Activated gamma-delta T cell (primary cell): ENCODE measurements around the gene BRAT1.
"Not testable (repeated sequence)": the region's sequence is repeated elsewhere in the genome, so short reads cannot be mapped to it uniquely, and the experiment has no call there.

ENCODE experiments used
- DNase-seq: peaks from one replicate; lab custom pipeline; 2025; lab: John Stamatoyannopoulos, UW
- total RNA-seq, 2 donors: gene quantifications; one replicate each; lab custom pipeline; 2026; lab: John Stamatoyannopoulos, UW

BRAT1 gene
- total RNA-seq: 93.9 to 125 reads per million in 2 donors

DNA sequence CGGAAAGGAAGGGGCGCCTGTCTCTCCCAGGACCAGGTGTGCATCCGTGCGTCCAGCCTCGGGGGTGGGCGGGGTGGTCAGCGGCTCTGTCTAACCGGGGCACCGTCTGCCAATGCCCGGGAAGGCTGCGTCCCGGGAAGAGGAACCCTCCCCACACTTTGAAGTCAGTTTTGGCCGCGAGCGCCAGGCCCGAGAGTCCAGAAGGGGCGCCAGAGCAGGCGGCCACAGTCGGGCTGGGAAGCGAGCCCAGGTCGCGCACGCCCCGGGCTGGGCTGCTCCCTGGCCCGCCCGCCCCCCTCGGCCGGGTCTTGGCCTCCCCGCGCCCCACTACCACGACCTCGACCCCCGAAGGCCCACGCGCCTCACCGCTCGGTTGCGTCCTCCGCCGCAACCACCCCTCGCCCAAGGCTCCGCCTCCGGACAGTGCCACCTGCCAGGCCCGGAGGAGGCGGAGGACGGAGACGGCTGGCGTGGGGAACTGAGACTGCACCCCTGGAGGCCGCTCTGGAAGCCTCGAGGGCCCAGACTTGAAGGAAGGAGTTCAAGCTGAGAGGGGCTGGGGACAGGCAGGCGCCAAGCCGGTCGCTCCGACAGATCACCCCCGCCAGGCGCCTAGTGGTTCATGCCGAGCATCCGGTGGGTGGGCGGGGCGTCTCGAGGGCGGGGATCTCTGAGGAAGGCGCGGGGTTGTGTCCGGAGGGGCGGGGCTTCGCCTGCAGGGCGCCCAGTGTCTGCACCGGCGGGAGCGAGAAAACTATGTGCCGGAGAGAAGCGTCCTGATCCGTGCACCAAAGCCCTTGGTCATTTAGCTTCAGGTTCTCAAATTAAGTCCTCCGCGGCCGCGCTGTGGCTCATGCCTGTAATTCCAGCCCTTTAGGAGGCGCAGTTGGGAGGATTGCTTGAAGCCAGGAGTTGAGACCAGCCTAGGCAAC is at the start of gene BRAT1:
BRAT1 (minus strand) TSS at position 404 of the 932 bp plus-strand sequence. CDS start 1,093 bp downstream, outside the sequence.
- DNase-seq: peak; percentile 89

DNA sequence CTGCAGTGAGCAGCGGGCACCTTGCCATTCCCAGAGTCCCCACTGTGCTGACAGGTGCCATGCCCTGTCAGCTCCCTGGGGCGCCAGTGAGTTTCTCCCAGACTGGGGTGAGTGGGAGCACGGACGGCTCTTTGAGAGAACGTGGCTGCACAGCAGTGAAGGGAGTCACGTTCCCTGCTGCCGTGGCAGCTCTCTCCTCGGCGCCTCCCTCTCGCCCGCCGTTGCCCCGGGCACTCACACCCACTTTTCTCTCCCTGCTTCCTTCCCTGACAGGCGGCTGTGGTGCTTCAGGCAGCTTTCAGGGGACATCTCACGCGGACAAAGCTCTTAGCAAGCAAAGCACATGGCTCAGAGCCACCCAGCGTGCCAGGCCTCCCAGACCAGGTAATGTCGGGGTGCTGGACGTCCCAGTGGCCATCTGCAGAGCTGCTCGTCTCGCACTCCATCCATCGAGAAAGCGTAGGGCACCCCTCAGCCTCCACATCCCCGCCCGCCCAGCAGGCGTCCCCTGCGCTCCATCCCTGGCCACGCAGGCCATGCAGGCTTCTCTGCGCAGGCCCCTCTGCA is 49.4 kb upstream of the BRAT1 start:
- no peak for DNase-seq

DNA sequence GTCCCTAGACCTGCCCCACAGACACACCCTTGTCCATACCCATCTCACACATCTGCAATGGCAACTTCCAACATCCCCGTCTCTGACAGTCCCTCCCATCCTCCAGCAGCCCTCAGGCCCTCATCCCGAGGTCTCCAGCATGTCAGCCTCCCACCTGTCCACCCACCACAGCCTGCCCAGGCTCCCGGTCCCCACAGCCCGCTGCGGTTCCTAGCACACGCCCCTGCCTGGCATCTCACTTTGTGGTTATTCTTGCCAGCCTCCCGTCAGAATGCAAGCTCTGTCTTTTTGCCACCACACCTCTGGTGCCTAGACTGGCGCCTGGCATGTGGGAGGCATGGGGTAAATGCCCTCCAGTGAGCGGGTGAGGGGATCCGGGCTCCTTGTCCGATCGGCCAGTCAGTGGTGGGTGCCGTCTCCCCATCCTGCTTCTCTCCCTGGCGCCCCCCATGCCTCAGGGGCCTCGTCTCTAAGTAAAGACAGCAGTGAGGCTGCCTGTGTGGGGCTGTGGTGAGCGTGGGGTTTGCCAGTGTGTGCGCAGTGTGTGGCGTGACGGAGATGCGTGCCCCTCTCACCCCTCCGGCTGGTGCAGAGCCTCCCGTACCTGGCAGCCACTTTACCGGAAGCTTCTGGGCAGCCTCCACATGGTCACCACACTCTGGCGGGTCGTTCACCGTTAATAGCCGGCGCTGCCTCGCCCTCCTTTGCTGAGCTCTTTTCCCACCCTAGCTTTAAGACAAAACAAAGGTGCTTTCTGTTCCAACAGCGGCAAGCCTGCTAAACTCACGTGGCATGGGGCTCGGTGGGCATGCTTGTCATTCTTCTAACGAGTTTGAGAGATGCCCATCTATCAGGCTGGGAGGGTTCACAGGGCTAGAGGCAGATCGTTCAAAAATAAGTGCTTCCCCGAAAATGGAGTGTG is 48.0 kb upstream of the BRAT1 start:
- no peak for DNase-seq

DNA sequence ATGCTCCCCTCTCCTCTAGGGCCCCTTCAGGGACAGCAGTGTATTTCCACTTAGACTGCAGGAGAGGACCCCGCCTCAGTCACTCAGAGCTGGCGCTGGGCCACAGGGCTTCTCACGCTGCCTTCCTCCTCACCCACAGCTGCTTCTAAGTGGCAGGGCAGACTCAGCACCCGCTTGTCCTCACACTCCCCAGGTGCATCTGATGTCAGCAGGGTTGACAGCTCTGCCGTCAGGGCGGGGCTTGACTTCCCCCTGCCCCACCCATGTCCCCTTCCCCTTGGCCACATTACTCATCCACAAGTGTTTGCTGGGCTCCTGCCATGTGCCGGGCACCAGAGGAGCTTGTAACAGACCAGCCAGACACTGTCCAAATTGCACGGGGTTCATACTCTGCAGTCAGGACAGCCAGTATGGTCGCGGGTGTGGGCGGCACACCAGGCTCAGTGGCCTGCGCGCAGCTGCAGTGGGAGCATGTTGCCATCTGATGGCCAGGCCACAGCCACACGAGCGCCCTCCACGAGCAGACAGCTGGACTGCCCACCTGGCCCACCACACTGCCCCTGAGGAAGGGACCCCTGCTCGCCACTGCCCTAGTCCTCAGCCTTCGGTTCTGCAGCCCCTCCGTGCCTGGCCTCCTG is 47.2 kb upstream of the BRAT1 start:
- DNase-seq: no peak

DNA sequence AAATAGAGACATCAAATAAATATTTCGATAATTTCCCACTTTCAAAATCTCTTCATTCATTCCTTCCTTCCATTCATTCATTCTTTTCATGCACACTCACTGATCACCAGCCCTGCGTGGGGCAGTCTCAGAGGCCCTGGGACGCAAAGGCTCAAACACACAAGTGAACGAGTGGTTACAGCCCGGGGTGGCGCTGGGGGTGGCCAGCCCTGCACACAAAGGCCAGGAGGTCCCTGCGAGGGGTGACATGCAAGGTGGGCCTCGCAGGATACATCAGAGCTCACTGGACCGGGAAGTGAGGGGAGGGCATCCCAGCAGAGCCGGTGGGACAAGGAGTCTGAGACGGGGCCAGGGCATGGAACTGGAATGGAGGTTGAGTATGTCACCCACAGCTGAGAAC is 46.6 kb upstream of the BRAT1 start:
- no peak for DNase-seq

DNA sequence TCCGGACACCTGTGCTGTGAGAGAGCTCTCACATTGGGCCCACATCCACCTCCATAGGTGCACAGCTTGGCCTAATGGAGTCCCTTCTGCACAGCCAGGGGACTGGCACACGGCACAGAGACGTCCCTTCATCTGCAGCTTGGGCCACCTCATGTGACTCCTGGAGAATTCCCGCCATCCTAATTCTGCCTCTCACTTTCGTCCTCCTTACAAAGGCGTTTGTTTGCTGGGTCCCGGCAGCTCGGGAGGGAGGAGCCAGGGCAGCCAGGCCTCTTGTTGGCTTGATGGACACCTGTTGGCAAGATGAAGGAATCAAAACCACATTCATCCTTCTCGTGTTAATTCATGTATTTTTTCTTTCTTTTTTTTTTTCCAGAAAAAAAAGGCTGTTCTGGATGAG is 45.7 kb upstream of the BRAT1 start:
- DNase-seq: no peak

DNA sequence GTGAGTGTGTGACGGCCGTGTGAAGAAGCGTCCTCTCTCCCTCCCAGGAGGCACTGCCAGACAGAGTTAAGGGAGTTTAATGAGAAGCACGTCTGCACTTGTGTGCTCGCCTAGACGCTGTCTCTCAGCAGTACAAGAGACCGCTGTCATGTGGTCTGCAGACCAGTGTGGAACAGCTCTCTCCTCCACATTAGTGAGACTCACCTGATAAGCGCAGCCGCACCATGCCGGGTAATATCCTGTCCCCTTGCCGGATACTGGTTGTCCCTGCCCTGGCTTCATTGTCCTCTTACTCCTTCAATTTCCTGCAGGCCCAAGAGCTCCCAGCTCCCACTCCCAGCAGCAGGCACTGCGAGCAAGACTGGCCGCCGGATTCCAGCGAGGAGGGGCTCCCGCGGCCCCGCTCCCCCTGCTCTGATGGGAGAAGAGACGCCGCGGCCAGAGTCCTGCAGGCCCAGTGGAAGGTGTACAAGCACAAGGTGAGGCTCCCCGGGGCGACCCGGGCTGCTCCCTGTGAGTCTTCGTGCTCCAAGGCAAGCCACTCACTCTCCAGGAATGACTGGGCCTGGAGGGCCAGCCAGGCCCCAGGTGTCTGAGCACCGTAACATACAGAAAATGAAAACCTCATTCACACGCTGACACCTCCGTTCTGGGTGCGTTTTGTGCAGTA is 43.0 kb upstream of the BRAT1 start:
- DNase-seq: no peak

DNA sequence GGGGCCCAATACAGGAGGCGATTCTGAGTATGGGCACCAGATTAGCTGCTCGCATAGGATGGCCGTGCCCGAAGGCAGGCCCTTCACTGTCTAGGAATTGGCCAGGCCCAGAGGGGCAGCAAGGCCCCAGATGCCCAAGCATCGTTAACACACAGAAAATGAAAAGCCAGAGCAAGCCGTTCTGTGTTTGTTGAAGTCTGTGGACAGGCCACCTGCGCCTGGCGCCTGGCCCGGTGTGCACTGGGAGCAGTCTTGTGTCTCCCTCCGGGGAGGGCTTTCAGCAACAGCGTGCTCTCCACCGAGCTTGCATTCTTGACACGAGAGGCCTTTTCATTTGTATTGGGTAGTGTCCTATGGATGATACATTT is 41.9 kb upstream of the BRAT1 start:
- no peak for DNase-seq

DNA sequence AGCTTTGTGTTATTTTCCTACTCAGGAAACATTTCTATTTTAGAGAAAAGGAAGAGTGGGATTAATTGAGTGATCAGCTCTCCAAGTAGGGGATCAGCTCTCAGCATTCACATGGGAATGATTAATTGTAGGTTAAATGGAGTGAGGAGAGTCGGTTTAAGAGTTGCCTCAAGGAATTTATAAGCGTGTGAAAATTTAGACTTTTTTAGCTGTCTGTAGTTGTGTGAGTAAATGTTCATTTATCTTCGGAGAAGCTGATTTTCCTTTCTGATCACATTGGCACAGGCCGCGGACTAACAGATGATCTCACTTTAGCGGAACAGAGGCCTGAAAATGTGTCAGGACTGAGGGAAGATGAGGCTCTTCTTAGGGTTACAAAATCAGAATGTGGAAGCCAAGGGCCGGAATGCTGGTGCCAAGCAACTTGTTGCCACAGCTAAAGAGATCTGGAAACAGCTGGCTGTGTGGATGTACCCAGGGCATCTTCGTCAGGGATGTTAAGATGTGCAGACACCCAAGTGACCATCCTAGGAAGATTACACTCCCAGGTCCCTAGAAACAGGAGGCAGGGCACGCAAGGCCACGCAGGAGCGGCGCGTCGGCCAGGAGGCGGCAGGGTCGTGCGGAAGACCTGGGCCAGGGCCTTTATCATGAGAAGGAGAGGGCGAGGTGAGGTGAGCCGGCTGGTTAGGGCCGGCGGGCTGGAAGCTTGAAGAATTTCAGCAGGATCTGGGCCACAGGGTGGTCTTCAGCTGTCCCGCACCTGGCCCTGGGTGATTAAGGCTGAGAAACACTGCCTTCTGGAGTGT is 41.3 kb upstream of the BRAT1 start:
- DNase-seq: no peak

DNA sequence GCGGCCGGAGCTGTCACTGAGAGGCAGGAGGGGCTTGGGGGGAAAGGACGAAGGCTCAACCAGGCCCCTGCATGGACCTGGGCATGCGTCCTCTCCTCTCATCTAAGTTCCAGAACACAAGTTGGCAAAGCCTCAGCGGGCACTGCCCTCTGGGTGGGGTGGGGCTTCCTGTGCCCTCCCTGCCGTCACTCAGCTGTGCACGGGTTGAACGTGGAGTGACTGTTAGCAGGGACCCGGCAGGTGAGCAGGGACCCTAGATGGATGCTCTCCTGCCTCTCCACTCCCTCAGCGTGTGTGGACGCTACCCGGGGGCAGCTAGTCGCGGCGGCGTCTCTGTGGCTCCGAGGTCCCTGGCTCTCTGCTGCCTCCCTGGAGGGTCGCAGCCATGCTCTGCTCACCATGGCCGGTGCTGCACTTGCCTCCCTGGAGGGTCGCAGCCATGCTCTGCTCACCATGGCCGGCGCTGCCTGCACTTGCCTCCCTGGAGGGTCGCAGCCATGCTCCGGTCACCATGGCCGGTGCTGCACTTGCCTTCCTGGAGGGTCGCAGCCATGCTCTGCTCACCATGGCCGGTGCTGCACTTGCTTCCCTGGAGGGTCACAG is 40.0 kb upstream of the BRAT1 start:
- no peak for DNase-seq

DNA sequence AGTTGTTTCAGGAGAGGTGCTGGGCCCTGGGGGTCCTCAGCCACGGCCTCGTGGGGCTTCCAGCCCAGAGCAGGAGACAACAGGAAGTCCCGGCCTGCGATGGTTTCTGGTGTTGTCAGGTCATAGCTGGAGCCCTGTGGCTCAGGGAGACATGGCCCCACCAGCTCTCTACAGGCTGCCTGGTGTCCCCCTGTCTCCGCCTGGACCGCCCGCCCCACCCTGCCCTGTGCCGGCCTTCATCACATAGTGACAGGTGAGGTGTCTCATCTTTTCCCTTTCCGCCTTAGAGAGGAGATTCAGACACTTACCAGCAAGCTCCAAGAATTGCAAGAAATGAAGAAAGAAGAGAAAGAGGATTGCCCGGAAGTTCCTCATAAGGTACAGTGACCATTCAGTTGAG is 39.3 kb upstream of the BRAT1 start:
- no peak for DNase-seq

DNA sequence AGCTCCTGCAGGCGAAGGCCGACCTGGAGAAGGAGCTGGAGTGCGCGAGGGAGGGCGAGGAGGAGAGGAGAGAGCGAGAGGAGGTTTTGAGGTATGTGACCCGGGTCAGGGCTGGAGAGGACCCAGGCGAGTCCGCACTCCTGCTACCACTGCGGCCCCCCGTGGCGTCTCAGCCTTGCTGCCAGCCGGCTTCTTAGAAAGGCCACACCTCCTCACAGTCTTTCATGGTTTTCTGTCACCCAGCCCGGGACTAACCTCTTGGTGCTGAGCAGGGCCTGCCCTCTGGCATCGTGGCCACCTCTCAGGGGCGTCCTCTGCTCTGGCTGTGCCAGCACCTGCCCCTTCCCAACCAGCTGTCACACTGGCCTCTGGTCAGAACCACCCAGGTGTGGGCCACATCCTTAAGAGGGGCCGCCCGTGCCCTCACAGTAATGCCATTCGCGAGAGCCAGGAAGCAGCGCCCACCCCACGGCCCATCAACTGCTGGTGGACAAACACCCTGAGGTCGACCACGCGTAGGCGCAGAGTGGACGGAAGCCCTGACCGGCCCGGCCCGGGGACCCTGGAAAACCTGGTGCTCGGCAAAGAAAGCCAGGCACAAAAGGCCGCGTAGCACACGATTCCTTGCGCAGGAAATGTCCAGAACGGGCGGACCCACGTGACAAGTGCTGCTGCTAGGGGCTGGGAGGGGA is 37.9 kb upstream of the BRAT1 start:
- no peak for DNase-seq

DNA sequence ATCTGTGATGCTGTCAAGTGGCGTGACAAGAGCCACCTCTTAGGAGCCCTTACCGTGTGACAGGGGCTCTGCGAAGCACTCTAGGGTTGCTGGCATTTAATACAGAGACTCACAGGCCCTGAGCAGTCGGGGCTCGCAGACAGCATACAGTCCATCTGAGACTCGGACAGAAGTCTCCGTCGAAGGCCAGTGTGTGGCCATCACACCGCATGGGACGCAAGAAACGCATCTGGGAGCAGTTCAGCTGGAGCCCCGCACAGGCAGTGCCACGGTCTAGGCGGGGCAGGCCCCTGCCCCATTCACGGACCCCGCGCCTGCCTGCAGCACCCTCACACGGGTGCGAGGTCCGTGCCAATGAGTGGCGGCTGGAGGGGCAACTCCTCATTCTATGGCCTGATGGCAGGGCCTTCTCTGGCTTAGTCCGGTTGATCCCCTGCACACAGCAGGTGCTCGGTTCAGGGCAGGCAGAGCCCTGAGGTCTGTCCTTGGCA is 37.1 kb upstream of the BRAT1 start:
- DNase-seq: no peak

DNA sequence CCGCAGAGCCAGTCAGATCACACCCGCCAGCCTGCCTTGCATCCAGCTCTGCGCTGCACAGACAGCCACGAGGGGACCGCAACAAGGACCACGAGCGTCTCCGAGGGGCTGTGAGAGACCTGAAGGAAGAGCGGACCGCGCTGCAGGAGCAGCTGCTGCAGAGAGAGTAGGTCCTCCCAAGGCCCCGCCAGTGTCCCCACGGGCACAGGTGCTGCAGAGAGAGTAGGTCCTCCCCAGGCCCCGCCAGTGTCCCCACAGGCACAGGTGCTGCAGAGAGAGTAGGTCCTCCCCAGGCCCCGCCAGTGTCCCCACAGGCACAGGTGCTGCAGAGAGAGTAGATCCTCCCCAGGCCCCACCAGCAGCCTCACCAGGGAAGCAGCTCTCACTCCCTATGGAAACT is 34.6 kb upstream of the BRAT1 start:
- DNase-seq: not testable (repeated sequence)

DNA sequence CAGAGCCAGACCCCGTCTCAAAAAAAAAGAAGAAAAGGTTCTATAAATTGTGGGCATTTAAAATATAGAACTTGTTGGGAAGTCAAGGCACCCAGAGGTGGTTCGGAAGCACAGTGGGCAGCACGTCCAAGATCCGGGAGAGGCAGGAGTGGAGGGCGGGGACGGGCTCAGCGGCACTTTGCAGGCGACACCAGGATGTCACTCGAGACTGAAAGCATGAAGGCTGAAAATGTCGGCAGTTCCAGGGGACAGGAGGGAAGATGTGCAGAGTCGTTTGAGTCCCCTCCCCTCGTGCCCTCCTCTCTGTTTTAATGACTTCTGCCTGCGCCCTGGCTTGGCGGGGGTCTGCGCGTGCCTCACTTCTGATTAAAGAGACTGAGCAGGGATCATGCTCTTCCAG is 34.0 kb upstream of the BRAT1 start:
- no peak for DNase-seq

DNA sequence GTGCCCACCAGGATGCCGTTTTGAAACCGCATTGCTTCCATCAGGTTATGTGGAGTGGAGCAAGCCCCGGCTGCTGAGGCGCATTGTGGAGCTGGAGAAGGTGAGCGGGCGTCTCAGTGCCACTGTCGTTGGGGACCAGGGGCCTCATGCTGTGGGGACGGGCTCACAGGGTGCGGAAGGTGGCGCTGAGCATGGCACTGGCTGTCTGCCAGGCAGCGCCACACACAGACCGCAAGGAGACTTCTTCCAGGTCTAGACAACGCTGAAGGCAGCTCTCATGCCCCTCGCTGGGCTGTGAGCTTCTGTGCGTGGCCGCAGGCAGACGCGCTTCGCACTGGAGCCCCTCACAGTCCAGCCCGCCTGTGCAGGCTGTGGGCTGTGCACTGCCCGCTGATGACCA is 32.5 kb upstream of the BRAT1 start:
- no peak for DNase-seq

DNA sequence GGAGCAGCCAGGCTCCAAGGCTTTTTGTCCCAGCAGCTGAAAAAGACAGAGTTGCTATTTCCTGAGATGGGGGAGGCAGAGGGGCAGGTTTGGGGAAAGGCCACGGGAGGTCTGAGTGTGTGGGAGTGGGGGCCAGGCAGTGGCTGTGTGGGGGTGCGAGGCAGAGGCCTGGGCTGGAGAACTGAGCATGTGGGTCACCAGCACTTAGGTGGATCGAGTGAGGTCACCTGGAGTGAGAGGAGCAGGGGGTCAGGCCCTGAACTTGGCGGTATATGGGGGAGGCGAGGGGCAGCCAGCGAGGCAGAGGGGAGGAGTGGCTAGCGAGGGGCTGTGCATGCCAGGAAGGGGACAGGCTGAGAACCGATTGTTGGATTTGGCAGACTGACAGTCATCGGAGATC is 31.8 kb upstream of the BRAT1 start:
- no peak for DNase-seq

DNA sequence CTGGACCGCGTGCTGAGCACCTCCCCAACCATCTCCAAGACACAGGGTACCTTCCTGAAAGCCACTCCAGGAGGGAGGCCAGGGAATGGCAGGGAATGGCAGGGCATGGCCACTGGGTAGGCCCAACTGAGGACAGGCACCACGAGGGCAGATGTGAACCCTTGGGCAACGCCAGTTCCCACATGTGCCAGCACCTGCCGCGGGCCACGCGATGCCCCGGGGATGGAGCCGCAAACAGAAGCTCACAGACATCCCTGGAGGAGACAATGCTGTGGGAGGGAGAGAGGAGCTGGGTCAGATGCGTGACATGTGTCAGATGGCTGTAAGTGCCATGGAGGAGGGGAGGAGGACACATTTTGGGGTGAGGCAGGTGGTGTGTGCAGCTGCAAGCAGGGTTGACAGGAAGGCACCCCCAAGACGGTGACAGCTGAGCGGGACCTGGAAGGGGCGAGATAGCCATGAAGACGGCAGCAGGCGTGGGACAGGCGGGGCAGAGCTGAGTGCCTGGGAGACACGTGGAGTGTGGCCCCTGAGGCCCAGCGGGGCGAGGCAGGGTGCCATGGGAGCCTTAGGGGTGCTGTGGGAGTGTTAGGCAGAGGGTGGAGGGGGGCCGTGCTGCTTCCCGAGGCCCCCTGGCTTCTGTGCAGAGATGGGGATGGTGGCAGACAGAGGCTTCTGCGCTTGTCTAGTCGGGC is 31.1 kb upstream of the BRAT1 start:
- DNase-seq: no peak

DNA sequence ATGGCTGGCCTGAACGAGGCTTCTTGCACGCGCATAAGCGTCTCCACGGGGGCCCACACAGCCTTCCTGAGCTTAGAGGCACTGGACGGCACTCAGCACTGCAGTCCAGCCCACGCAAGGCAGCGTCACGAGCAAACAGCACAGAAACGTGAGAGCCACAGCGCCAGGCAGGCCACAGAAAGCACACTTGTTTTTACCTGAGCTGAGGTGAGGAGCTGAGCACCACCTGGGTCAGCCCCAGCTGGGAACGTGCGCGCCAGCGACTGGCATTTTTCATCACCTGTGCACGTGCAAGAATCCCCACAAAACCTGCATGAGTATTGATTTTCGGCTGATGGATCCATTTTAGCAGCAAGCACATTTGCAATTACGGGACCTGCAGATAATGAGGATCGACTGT is 30.1 kb upstream of the BRAT1 start:
- DNase-seq: no peak
